Endothelial cell of umbilical vein (primary cell): Measurements from ENCODE around the gene LAMB2. TPM values are rescaled to one million over a fixed set of nuclear protein-coding genes. Genes with fewer than 3 reads are reported as not detected.

Source experiments
- BruUV-seq: library from RNA; stranded (reverse); fragments of 400-500 nt; replicated peaks from 2 replicates; lab custom pipeline; 2021; lab: Mats Ljungman, UMichigan
- CTCF ChIA-PET: fragments of 300-600, 350-600 bp; sonication (Branson Sonifier 250); formaldehyde crosslinking; loops from one replicate; lab custom pipeline; 2021; ENCODE audit warnings: antibody characterized with exemption, inconsistent platforms; lab: Charles Lee
- POLR2A ChIA-PET: fragments of 300-600, 350-600 bp; sonication (Branson Sonifier 250); formaldehyde crosslinking; loops from one replicate; lab custom pipeline; 2021; ENCODE audit warnings: antibody characterized with exemption, inconsistent platforms; lab: Charles Lee
- DNase-seq: peaks from one replicate; pipeline ENCODE4 v3.0.0-alpha.2; 2011; ENCODE audit warnings: low read depth, low spot score
- FAIRE-seq: peaks from 2 replicates; lab custom pipeline; 2011; peaks lifted over from hg19 to GRCh38; lab: Jason Lieb, UNC
- H2AFZ ChIP-seq: 2 replicates; pipeline ENCODE4 v1.6.0; 2012; ENCODE audit warnings: low read depth, low read length, control low read depth, inconsistent platforms
- H3K27ac ChIP-seq: 2 replicates; pipeline ENCODE4 v1.5.1; 2011; ENCODE audit warnings: low read depth, mild to moderate bottlenecking, control low read depth, low read length, moderate library complexity; ENCODE audit not compliant: insufficient read depth
- H3K27me3 ChIP-seq, 2 experiments: 2 replicates each; pipeline versions ENCODE4 v1.6.0 to v1.6.1; 2011; ENCODE audit warnings: low read length in 2 of 2, mixed read lengths in 1 of 2; ENCODE audit not compliant: control insufficient read depth in 2 of 2, insufficient read depth in 2 of 2
- H3K36me3 ChIP-seq, 2 experiments: 2 replicates in 1 of 2; 3 replicates in 1 of 2; pipeline ENCODE4 v1.5.1; 2011; ENCODE audit warnings: low read length in 2 of 2, mild to moderate bottlenecking in 1 of 2, moderate library complexity in 1 of 2; ENCODE audit not compliant: control insufficient read depth in 2 of 2, insufficient read depth in 2 of 2; ENCODE audit errors: extremely low read depth in 1 of 2
- H3K4me1 ChIP-seq: 3 replicates; pipeline ENCODE4 v1.5.1; 2011; ENCODE audit warnings: mild to moderate bottlenecking, low read length; ENCODE audit not compliant: control insufficient read depth, insufficient read depth; ENCODE audit errors: extremely low read depth
- H3K4me2 ChIP-seq: 2 replicates; pipeline ENCODE4 v1.6.1; 2011; ENCODE audit warnings: low read length, control low read depth, mixed read lengths; ENCODE audit not compliant: insufficient read depth
- H3K4me3 ChIP-seq, 3 experiments: fragments of 200-600 bp in 1 of 3; sonication (generic), shearing (Covaris generic) in 1 of 3; replicated peaks in 1 of 3; 2 replicates each; pipeline ENCODE4 v1.5.1; 2011 to 2016; ENCODE audit warnings: control low read depth in 3 of 3, low read length in 3 of 3, mild to moderate bottlenecking in 2 of 3, inconsistent platforms in 1 of 3, low read depth in 1 of 3, moderate library complexity in 1 of 3; ENCODE audit not compliant: insufficient read depth in 1 of 3
- H3K79me2 ChIP-seq: 2 replicates; pipeline ENCODE4 v1.6.0; 2012; ENCODE audit warnings: low read length, inconsistent platforms; ENCODE audit not compliant: control insufficient read depth, insufficient read depth
- H3K9ac ChIP-seq: replicated peaks from 2 replicates; pipeline ENCODE3; 2011; ENCODE audit warnings: low read length, control low read depth; ENCODE audit not compliant: insufficient read depth; ENCODE audit errors: extremely low read depth
- H3K9me1 ChIP-seq: replicated peaks from 3 replicates; pipeline ENCODE4 v1.6.0; 2011; ENCODE audit warnings: mild to moderate bottlenecking, low read length; ENCODE audit not compliant: control insufficient read depth, insufficient read depth; ENCODE audit errors: extremely low read depth
- H3K9me3 ChIP-seq: replicated peaks from 2 replicates; pipeline ENCODE4 v1.5.1; 2012; ENCODE audit warnings: low read length, inconsistent platforms; ENCODE audit not compliant: control insufficient read depth, insufficient read depth
- H4K20me1 ChIP-seq: replicated peaks from 2 replicates; pipeline ENCODE3; 2011; ENCODE audit warnings: mild to moderate bottlenecking, low read length; ENCODE audit not compliant: control insufficient read depth, insufficient read depth; ENCODE audit errors: extremely low read depth
- EZH2 ChIP-seq: IDR thresholded peaks from 2 replicates; pipeline ENCODE4 v1.6.1; 2012; ENCODE audit warnings: borderline replicate concordance, low read depth, mild to moderate bottlenecking, moderate library complexity, low read length, inconsistent platforms; ENCODE audit not compliant: severe bottlenecking
- FOS ChIP-seq: IDR thresholded peaks from 2 replicates; pipeline ENCODE4 v1.6.1; 2011; ENCODE audit warnings: mild to moderate bottlenecking, low read length, moderate library complexity, borderline replicate concordance; ENCODE audit not compliant: insufficient read depth
- GATA2 ChIP-seq: IDR thresholded peaks from 2 replicates; pipeline ENCODE4 v1.7.0; 2011; ENCODE audit warnings: low read depth, mild to moderate bottlenecking, moderate library complexity, mixed read lengths, low read length; ENCODE audit not compliant: insufficient read length, insufficient read depth
- JUN ChIP-seq: IDR thresholded peaks from 2 replicates; pipeline ENCODE4 v1.6.1; 2011; ENCODE audit warnings: borderline replicate concordance, low read depth; ENCODE audit not compliant: insufficient read length, insufficient read depth
- MAX ChIP-seq: IDR thresholded peaks from 2 replicates; pipeline ENCODE4 v1.6.1; 2011; ENCODE audit not compliant: insufficient read depth, insufficient read length
- MYC ChIP-seq: IDR thresholded peaks from one replicate; pipeline ENCODE4 v1.6.1; 2011; ENCODE audit warnings: mild to moderate bottlenecking, low read depth, low read length
- POLR2A ChIP-seq: IDR thresholded peaks from 2 replicates; pipeline ENCODE4 v1.6.1; 2012; ENCODE audit warnings: low read depth, mild to moderate bottlenecking, control low read depth, low read length
- POLR2AphosphoS5 ChIP-seq: IDR thresholded peaks from 2 replicates; pipeline ENCODE4 v1.6.1; 2012; ENCODE audit warnings: low read depth, mild to moderate bottlenecking, control low read depth, low read length, moderate library complexity; ENCODE audit not compliant: insufficient read depth
- dilution Hi-C: fragments of 300-500 bp; cut with MboI; formaldehyde crosslinking; loops from one replicate; pipeline ENCODE4 v1.15.0; 2019; ENCODE audit warnings: low sequenced_read_pairs; ENCODE audit not compliant: extremely low pct_ligation_motif_present
- intact Hi-C: fragments of 100-400 bp; cut with micrococcal nuclease; formaldehyde crosslinking; loops from one replicate; pipeline ENCODE4 v1.10.0; 2022
- polyA plus RNA-seq, 4 experiments: library from polyadenylated mRNA; depleted of rRNA in 3 of 4; stranded (reverse) in 3 of 4; unstranded in 1 of 4; fragments of >200 nt; gene quantifications; 2 replicates each; pipeline versions ENCODE4 v1.2.1 to v1.2.3, GENCODE V29; 2011 to 2012; ENCODE audit warnings: missing spikeins in 1 of 4
- total RNA-seq: library from RNA; stranded (reverse); gene quantifications from 2 replicates; pipeline ENCODE4 v1.2.3, GENCODE V29; 2021
- TF ChIP-seq, protein P1 (sequence below), 2 donors: IDR thresholded peaks; 1 replicate in 1 of 2; 2 replicates in 1 of 2; pipeline ENCODE4 v1.5.1; 2011; ENCODE audit warnings: low read length in 2 of 2, mild to moderate bottlenecking in 2 of 2, moderate library complexity in 2 of 2, control low read depth in 1 of 2, inconsistent platforms in 1 of 2, low read depth in 1 of 2; ENCODE audit not compliant: insufficient read depth in 1 of 2; ENCODE audit errors: extremely low read depth in 1 of 2

LAMB2 gene
- total and polyA plus RNA-seq, 2 donors (not counting 3 experiments of a cell fraction or from before 2014, with no cell fraction given) = 423 to 764 TPM

DNA sequence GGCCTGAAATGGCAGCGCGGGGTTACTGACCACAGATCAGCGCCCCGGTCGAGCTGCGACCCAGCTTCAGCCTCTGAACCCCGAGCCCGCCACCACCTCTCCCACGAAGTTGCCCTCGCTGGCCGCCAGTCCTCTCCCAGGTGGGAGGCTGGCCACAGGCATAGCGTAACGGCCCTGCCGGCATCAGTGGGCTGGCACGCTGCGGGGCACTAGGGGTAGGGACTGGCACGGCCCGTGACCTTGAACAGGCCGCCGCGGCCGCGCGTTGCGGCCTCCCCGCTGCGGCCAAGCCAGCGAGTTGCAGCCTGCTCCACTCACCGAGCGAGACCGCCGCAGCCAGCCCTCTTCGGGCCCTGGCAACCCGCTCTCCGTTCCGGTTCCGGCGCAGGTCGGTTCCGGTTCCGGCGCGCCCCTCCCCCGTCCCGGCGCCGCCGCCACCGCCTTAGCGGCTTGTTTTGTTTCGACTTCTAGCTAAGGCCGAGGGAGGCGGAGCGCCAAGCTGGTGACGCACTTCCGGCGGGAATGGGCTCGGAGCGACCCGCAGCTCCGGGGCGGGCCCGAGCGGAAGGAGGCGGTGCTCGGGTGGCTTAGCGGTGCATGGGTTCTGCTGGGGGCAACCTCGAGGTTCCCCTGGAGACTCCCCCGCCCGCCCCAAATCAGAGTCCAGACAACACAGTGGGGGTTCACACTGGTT lies 12.3 kb downstream of the LAMB2 start, which contains the start of gene USP19:
USP19 (minus strand) TSS at position 386 of the 694 bp plus-strand sequence. CDS start 1,678 bp downstream, outside the sequence.
- peak within 1 kb of the TSS; percentile 72 for H3K4me2 ChIP-seq
- H2AFZ ChIP-seq = peak within 1 kb of the TSS; percentile 43
- H3K4me1 ChIP-seq = peaks cover 12% of the 10 kb centered on the region
- FAIRE-seq (peak; percentile 93), DNase-seq (peak; percentile 94)
- H3K4me3 ChIP-seq = peak within 1 kb of the TSS; percentile 44 to 71 (median 65)
- no peaks in the 10 kb centered on the region for H4K20me1 ChIP-seq
- peaks cover 7 to 66% of the 10 kb centered on the region in 2 experiments for H3K36me3 ChIP-seq
- peaks cover 14% of the 10 kb centered on the region for H3K79me2 ChIP-seq
- TF ChIP-seq MAX = no peak
- TF ChIP-seq POLR2A = peak; percentile 92
- TF ChIP-seq JUN = no peak
- no peak for TF ChIP-seq GATA2
- peak; percentile 96 for TF ChIP-seq POLR2AphosphoS5
- H3K27ac ChIP-seq = peak within 1 kb of the TSS; percentile 58
- BruUV-seq = no TSS peak
- no peaks in the 10 kb centered on the region for H3K9me1 ChIP-seq
- no peaks in the 10 kb centered on the region for H3K27me3 ChIP-seq
- no peaks in the 10 kb centered on the region for H3K9me3 ChIP-seq
- CTCF ChIA-PET = interaction anchor here (0.6 to 2.5 kb wide), 8 partner anchors 13 to 329 kb away, joined by 3 to 19 read pairs (median 4); partner anchors contain the start of genes KLHDC8B, LAMB2, NDUFAF3 and NICN1
- intact Hi-C loops (loop anchor here (1.0 to 2.0 kb wide), 3 partner anchors 13 to 26 kb away; partner anchors contain the start of genes LAMB2, QARS1 and QRICH1), dilution Hi-C loops (no loop called here)
- H3K9ac ChIP-seq = peak within 1 kb of the TSS; percentile 65
- POLR2A ChIA-PET = interaction anchor here (1.7 kb wide), 1 partner anchor 27 kb away, joined by 7 read pairs; the partner anchor contains the start of gene QRICH1

DNA sequence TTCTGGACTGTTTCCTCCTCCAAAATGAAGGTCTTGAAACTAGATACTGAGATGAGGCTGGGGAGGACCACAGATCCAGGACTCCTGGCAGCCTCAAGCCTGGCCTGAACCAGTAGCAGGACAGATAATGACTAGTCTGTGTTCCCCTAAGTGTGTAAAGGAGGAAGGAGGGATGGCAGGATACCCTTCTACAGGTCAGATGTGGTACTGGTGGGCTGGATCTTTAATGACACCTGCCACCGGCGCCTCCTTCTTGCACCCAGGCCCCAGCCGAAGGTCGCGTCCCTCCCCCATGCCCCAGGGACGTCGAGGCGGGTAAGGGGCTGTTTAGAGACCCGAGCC lies 12.8 kb downstream of the LAMB2 start:
- intact Hi-C loops (loop anchor here (1.0 to 2.0 kb wide), 3 partner anchors 13 to 25 kb away; partner anchors contain the start of genes LAMB2, QARS1 and QRICH1), dilution Hi-C loops (no loop called here)
- H3K4me2 ChIP-seq = peak overlapping the region; percentile 72
- peak overlapping the region; percentile 58 for H3K27ac ChIP-seq
- TF ChIP-seq JUN (no peak), EZH2 (no peak), MYC (no peak), MAX (no peak), POLR2AphosphoS5 (no peak), FOS (no peak), POLR2A (no peak), GATA2 (no peak)
- TF ChIP-seq, protein P1, sequence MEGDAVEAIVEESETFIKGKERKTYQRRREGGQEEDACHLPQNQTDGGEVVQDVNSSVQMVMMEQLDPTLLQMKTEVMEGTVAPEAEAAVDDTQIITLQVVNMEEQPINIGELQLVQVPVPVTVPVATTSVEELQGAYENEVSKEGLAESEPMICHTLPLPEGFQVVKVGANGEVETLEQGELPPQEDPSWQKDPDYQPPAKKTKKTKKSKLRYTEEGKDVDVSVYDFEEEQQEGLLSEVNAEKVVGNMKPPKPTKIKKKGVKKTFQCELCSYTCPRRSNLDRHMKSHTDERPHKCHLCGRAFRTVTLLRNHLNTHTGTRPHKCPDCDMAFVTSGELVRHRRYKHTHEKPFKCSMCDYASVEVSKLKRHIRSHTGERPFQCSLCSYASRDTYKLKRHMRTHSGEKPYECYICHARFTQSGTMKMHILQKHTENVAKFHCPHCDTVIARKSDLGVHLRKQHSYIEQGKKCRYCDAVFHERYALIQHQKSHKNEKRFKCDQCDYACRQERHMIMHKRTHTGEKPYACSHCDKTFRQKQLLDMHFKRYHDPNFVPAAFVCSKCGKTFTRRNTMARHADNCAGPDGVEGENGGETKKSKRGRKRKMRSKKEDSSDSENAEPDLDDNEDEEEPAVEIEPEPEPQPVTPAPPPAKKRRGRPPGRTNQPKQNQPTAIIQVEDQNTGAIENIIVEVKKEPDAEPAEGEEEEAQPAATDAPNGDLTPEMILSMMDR (IDR thresholded peaks at IDR 0.05; ENCODE audit: extremely low read depth in 1 of 2, insufficient read depth in 1 of 2, low read depth in 1 of 2, low read length in 2 of 2) = no peak
- peaks cover 7 to 68% of the 10 kb centered on the region in 2 experiments for H3K36me3 ChIP-seq
- H3K4me1 ChIP-seq = peaks cover 12% of the 10 kb centered on the region
- POLR2A ChIA-PET = no interaction called here
- no peaks in the 10 kb centered on the region for H3K9me1 ChIP-seq
- DNase-seq (peak; percentile 14), FAIRE-seq (no peak)
- H3K27me3 ChIP-seq = no peaks in the 10 kb centered on the region
- CTCF ChIA-PET = interaction anchor here (0.7 to 2.5 kb wide), 6 partner anchors 13 to 329 kb away, joined by 3 to 19 read pairs (median 8); partner anchors contain the start of genes KLHDC8B, LAMB2, NDUFAF3 and QRICH1
- TSS peak; percentile 0 for BruUV-seq
- H2AFZ ChIP-seq = no peak overlapping the region
- no peaks in the 10 kb centered on the region for H4K20me1 ChIP-seq
- H3K9ac ChIP-seq = peak overlapping the region; percentile 65
- H3K9me3 ChIP-seq = no peaks in the 10 kb centered on the region
- peaks cover 14% of the 10 kb centered on the region for H3K79me2 ChIP-seq
- H3K4me3 ChIP-seq = peak overlapping the region; percentile 44 to 71 (median 65)
